IPS-18c (cell line): ENCODE measurements around the gene NFKBIB.
"Not testable (repeated sequence)": the region's sequence is repeated elsewhere in the genome, so short reads cannot be mapped to it uniquely, and the experiment has no call there.

Experiments used
- H3K4me3 ChIP-seq: 2 replicates; pipeline ENCODE4 v1.7.0; 2013; ENCODE audit warnings: low read depth, mild to moderate bottlenecking, low read length, moderate library complexity; ENCODE audit not compliant: insufficient read depth
- H3K9me3 ChIP-seq: one replicate; pipeline ENCODE4 v1.6.1; 2013; ENCODE audit warnings: mild to moderate bottlenecking, low read length, moderate library complexity; ENCODE audit not compliant: control insufficient read depth, insufficient read depth

NFKBIB gene

DNA sequence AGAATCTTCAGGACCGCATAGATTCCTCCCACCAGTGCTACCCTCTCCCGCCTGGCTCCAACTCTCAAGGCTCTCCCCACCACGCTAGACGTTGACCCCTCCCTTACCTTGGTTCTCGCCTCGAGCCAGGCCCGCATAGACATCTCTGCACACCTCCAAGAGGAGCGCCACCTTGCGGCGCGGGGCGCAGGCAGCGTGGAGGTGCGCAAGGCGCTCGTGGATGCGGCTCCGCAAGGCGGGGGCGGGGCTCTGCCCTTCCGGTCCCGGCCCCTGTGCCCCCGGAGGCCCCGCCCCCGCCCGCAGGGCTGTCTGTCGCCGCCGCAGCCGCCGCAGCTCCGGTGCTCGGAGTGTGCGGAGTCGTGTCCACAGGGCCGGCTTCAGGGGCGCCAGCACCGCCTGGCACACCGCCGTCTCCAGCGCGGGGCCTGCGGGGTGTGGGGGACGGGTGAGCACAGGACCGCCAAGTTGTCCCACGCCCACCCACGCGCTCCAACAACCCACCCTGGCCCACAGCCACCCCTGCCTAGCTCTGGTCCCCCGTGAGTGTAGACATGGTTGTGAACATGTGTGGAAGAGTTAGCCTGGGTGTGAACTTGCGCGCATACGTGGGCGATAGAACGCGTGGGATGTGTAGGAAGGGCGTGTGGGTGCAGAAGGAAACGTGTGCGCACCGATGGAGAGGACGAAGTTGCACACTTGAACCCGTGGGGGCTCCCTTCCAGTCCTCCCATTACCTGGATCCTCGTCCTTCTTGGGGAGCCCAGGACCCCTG, 29.7 kb upstream of the NFKBIB start:
- Histone ChIP-seq H3K4me3 (peak overlapping the region; percentile 58), H3K9me3 (no peaks in the 10 kb centered on the region)

GRCh38 chr19:38870612-38871011, 29.2 kb upstream of the NFKBIB start:
- H3K9me3 ChIP-seq: no peaks in the 10 kb centered on the region
- H3K4me3 ChIP-seq: no peak overlapping the region

GRCh38 chr19:38873400-38873799, 26.4 kb upstream of the NFKBIB start:
- not testable (repeated sequence) for H3K4me3 ChIP-seq, H3K9me3 ChIP-seq

GRCh38 chr19:38875656-38876395, 23.9 kb upstream of the NFKBIB start:
- H3K9me3 ChIP-seq: no peaks in the 10 kb centered on the region
- H3K4me3 ChIP-seq: no peak overlapping the region

DNA sequence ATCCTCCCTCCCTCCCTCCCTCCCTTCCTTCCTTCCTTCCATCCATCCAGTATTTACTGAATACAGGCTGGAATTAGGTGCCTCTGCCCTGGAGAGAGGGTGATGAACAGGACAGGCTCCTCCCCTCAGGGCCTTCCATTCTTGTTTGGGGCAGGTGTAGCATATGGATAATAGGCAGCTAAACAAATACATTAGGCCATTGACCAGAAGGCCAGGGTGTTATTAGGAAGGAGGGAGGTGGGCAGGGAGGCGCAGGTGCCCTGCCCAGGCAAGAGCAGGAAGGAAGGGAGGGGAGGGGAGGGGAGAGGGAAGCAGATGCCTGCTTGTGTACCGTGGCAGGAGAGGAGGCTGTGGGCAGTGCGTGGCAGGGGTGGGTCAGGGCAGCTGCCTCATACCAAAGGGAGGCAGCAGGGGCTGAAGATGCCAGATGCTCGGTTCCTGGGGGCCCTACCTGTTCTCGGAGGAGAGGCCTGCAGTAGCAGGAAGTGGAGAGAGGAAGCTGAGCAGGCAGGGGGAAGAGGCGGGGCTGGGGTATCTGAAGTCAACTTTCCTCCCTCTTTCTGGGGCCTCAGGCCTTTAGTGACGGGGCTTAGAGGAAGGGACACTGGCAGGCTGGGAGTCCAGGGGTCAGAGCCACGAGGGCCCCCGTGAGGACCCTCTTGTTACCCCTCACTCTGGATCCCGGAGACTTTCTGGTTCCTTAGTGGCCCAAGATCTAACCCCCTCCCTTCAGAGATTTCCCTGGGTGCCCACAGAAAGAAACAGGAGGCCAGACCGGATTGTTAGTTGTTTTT, 21.8 kb upstream of the NFKBIB start, which contains the start of gene RINL:
RINL (minus strand) TSS at position 495 of the 794 bp plus-strand sequence. CDS start 1,533 bp downstream, outside the sequence.
- no peaks in the 10 kb centered on the region for H3K9me3 ChIP-seq
- no peak within 1 kb of the TSS for H3K4me3 ChIP-seq

GRCh38 chr19:38878575-38879399, 21.0 kb upstream of the NFKBIB start:
- H3K4me3 ChIP-seq: no peak overlapping the region
- no peaks in the 10 kb centered on the region for H3K9me3 ChIP-seq

DNA sequence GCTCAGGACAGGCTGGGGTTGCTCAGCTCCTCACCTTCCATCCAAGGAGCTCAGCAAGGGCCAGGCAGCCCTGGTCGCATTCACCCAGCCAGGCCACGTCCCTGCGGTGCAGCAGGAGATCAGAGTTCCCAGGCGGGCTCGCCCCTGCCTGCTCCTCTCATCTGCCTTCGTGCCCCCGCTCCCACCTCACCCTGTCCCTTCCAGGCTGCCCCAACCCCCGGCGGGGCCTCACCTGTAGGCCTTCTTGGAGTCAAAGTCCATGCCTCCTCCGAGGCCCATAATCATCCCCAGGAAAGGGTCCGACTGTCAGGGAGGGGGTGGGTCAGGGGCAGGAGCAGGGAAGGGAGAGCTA, 20.4 kb upstream of the NFKBIB start:
- H3K4me3 ChIP-seq: no peak overlapping the region
- H3K9me3 ChIP-seq: no peaks in the 10 kb centered on the region

DNA sequence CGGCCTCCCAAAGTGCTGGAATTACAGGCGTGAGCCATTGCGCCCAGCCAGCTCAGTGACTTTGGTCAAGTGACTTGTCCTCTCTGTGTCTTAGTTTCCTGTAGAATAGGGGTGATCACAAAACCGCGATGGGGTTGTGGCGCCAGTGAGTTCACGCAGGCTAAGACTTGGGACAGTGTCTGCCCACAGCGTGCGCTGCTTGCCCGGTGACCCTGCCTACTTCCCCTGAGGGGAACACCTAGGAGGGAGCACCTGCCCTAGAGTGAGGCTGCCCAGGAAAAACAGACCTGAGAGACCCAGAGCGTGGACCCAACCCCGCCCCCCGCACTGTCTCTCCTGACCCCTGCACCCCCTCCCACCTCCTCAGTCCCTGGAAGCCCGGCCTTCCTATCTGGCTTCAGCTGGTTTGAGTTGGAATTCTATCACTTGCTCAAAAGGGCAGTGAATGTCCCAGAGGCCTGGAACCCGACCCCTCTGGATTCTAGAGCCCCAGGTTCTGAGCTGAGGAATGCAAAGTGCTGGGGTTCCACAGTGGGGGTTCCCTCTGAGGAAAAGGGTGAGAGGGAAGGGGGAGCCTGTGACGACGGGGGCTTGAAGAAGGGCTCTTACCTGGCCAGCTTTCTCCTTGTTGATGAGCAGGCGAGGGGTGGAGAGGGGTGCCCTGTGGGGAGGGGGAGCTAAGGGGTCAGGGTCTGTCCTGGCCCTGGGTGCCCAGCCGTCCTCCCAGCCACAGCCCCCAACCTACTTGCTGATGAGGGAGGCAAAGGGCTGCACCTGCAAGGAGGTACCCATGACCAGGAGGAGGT, 19.5 kb upstream of the NFKBIB start:
- H3K9me3 ChIP-seq: no peaks in the 10 kb centered on the region
- no peak overlapping the region for H3K4me3 ChIP-seq

DNA sequence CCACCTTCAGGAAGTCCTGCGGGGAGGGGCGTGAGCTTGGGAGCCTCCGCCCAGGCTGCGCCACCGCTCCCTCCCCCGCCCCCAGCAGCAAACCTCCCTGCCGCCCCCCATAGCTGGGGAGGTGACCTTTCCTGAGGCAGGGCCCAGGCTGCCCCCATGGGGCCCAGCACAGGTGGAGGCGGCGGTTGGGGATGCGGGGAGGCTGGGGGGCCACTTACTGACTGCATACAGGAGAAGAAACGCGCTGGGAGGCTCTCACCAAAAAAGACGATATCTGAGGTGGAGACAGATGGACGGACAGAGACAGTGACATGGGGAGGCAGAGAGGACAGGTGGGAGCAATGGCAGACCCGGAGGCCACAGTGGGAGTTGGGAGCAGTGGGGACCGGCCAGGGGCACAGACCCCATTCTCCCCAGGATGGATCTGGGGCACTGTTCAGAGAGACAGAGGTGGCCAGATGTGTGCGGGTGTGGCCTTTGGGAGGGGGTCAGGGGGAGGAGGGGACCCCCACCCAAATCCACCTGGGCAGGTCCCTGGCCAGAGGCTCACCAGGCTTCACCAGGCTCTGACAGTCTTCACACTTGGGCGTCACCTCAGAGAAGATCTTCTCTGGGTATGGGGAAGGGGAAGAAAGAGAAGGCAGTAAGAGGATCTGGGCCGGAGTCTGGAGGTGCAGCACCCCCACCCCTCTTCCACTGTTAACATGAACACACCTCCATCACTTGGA, 18.7 kb upstream of the NFKBIB start:
- H3K4me3 ChIP-seq: no peak overlapping the region
- H3K9me3 ChIP-seq: no peaks in the 10 kb centered on the region

DNA sequence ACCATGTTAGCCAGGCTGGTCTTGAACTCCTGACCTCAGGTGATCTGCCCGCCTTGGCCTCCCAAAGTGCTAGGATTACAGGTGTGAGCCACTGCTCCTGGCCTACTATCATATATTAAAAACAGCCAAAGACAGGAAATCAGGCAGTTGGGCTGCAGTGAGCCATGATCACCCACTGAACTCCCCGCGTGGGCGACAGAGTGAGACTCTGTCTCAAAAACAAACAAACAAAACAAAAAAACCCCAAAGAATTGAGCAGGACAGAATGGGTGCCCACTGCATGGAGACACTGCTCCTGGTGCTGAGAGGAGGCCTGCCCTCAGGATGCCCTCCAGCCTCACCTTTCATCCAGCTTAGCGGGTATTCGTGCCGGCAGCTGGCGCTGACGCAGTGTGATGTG, 16.5 kb upstream of the NFKBIB start:
- no peaks in the 10 kb centered on the region for H3K9me3 ChIP-seq
- H3K4me3 ChIP-seq: no peak overlapping the region

DNA sequence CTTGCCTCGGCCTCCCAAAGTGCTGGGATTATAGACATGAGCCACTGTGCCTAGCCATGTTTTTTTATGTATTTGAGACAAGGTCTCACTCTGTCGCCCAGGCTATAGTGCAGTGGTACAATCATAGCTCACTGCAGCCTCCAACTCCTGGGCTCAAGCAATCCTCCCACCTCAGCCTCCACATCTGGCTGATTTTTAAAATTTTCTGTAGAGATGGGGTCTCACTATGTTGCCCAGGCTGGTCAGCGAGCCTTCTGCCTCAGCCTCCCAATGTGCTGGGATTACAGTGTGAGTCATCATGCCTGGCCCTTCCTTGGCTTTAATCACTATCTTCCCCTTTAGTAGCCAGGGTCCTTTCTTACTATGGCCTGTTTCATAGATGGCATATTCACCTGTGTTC, 15.1 kb upstream of the NFKBIB start:
- not testable (repeated sequence) for H3K9me3 ChIP-seq, H3K4me3 ChIP-seq

DNA sequence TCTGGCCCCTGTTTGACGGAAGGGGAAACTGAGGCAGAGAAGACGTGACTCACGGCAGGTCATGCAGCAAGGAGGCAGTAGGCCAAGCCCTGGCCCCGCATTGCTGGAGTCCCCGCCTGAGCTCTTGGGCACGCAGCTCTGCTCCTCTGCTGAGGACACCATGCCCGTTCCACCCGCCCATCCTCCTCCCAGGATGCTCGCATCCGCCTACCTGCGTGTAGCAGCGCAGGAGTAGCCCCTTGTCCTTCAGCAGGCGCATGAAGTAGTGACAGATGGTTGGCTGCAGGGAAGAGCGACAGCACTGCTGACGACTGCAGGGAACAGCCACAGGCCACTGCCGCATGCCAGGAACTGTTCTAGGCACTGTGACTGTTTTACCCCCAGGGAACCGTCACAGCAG, 10.9 kb upstream of the NFKBIB start:
- Histone ChIP-seq H3K9me3 (peaks cover 2% of the 10 kb centered on the region), H3K4me3 (no peak overlapping the region)

DNA sequence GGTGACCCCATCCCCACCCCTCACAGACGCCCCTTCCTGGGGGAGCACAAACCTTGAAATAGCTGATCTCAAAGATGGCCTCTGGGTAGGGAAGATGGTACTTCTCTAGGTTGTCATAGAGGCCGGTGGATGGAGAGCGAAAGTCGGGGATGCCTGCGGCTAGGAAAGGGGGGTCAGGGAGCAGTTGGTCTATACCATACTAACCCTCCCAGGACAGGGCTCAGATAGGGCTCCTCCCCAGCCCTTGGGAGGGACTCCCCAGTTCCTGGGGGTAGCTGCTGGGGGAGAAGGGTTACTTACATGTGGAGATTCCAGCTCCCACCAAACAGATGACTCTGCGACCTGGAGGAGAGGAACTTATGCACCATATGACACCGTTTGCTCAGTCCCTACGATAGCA, 10.0 kb upstream of the NFKBIB start:
- Histone ChIP-seq H3K4me3 (no peak overlapping the region), H3K9me3 (peaks cover 2% of the 10 kb centered on the region)

- Histone ChIP-seq H3K4me3 (no peak overlapping the region), H3K9me3 (peaks cover 2% of the 10 kb centered on the region)
These were observed 9.1 kb upstream of the NFKBIB start for GRCh38 chr19:38890686-38891085.

GRCh38 chr19:38891771-38892170, 8.0 kb upstream of the NFKBIB start:
- Histone ChIP-seq H3K9me3 (peaks cover 2% of the 10 kb centered on the region), H3K4me3 (no peak overlapping the region)

GRCh38 chr19:38892841-38893240, 6.9 kb upstream of the NFKBIB start:
- peaks cover 2% of the 10 kb centered on the region for H3K9me3 ChIP-seq

More at GRCh38 chr19:38892841-38893240, 6.9 kb upstream of the NFKBIB start:
- no peak overlapping the region for H3K4me3 ChIP-seq
